ENCODE data around the gene IGFBP7. TPM values are rescaled to one million over a fixed set of nuclear protein-coding genes. Genes with fewer than 3 reads are reported as not detected.

IGFBP7 gene
- total and polyA plus RNA-seq, 10 of the 15 experiments (the other 5 are each of a cell fraction or from before 2014, with no cell fraction given), result 0.69 to 1.9 (median 1.4) TPM; not detected in 5

- no TSS peak for BruUV-seq (replicated peaks)
- ChIA-PET RAD21 (ENCODE audit: unreplicated experiment) (no interaction called here), POLR2A (no interaction called here), CTCF (interaction anchor here (1.1 kb wide), 1 partner anchor 86 kb away, joined by 3 read pairs; no protein-coding TSS in a partner anchor), SMC1A (ENCODE audit: uncharacterized antibody, unreplicated experiment) (interaction anchor here (1.0 kb wide), 1 partner anchor 62 kb away, joined by 3 read pairs; no protein-coding TSS in a partner anchor)
- TF ChIP-seq MEF2B (IDR thresholded peaks at IDR 0.05; ENCODE audit: partially characterized antibody, poor library complexity, severe bottlenecking), result no peak
- no peak for TF ChIP-seq LARP7 (IDR thresholded peaks at IDR 0.05)
- no peak for TF ChIP-seq STAT3 (IDR thresholded peaks at IDR 0.05; ENCODE audit: low read depth, low read length)
- TF ChIP-seq ZNF207 (IDR thresholded peaks at IDR 0.05; ENCODE audit: borderline replicate concordance), result no peak
- TF ChIP-seq HSF1 (IDR thresholded peaks at IDR 0.05; ENCODE audit: low read depth, low read length), result no peak
- no peak for TF ChIP-seq IRF5 (IDR thresholded peaks at IDR 0.05; ENCODE audit: borderline replicate concordance)
- no peak for TF ChIP-seq FOXM1 (IDR thresholded peaks at IDR 0.05; ENCODE audit: low read depth, low read length)
- no peak for TF ChIP-seq USF2 (IDR thresholded peaks at IDR 0.05; ENCODE audit: borderline replicate concordance, low read depth, low read length)
- no peak for TF ChIP-seq CBX3 (IDR thresholded peaks at IDR 0.05; ENCODE audit: borderline replicate concordance, low read depth)
- TF ChIP-seq NR2C1 (IDR thresholded peaks at IDR 0.05), result no peak
- TF ChIP-seq NR2C2 (IDR thresholded peaks at IDR 0.05; ENCODE audit: borderline replicate concordance, control insufficient read depth, insufficient read length, low read depth), result no peak
- no peak for TF ChIP-seq POU2F2 (IDR thresholded peaks at IDR 0.05; ENCODE audit: borderline replicate concordance, low read depth, low read length)
- TF ChIP-seq NKRF (conservative IDR thresholded peaks at IDR 0.05), result no peak
- H4K20me1 ChIP-seq (ENCODE audit: control insufficient read depth, insufficient read depth), result no peaks in the 10 kb centered on the region
- H3K9me3 ChIP-seq (replicated peaks; ENCODE audit: control insufficient read depth, insufficient read depth, low read length), result no peaks in the 10 kb centered on the region
- H3K4me3 ChIP-seq, result no peak overlapping the region
- peaks cover 0 to 5% of the 10 kb centered on the region in 2 experiments; a peak in 2 of 4 replicates for H3K27me3 ChIP-seq (replicated peaks in 1 of 2; ENCODE audit: control insufficient read depth in 2 of 2, insufficient read depth in 2 of 2, low read length in 1 of 2)
- in situ Hi-C loops (cut with MboI), result no loop called here
- no peak for ATAC-seq
- no peak for DNase-seq (ENCODE audit: low read depth, low spot score)
- H3K79me2 ChIP-seq (ENCODE audit: control insufficient read depth, insufficient read depth, low read length), result no peaks in the 10 kb centered on the region
- H3K36me3 ChIP-seq (ENCODE audit: control insufficient read depth in 2 of 2, insufficient read depth in 2 of 2, low read length in 1 of 2), result no peaks in the 10 kb centered on the region
- intact Hi-C loops (cut with micrococcal nuclease; ENCODE audit: unreplicated experiment), result no loop called here
- WGBS (ENCODE audit: insufficient coverage, insufficient replicate concordance, low lambda C conversion rate, missing lambda C conversion rate), result 7% methylated on average over 4 of the region's 4 CpGs
- no peaks in the 10 kb centered on the region for H3K4me1 ChIP-seq (ENCODE audit: control insufficient read depth, insufficient read depth, low read length)
- no peak overlapping the region for H2AFZ ChIP-seq (ENCODE audit: control insufficient read depth, low read depth, low read length)
- no peak overlapping the region for H3K4me2 ChIP-seq (ENCODE audit: control insufficient read depth, insufficient read depth)
- no peak overlapping the region for H3K9ac ChIP-seq (ENCODE audit: control insufficient read depth, insufficient read depth, low read length)
- no peak overlapping the region for H3K27ac ChIP-seq (ENCODE audit: control insufficient read depth, insufficient read depth)
- FAIRE-seq, result no peak
Observed at GRCh38 chr4:57104706-57105560, 5.3 kb downstream of the IGFBP7 start.

Data from GM12878 (cell line).